ENCODE results near the gene MYO9B.

Gene MYO9B, protein sequence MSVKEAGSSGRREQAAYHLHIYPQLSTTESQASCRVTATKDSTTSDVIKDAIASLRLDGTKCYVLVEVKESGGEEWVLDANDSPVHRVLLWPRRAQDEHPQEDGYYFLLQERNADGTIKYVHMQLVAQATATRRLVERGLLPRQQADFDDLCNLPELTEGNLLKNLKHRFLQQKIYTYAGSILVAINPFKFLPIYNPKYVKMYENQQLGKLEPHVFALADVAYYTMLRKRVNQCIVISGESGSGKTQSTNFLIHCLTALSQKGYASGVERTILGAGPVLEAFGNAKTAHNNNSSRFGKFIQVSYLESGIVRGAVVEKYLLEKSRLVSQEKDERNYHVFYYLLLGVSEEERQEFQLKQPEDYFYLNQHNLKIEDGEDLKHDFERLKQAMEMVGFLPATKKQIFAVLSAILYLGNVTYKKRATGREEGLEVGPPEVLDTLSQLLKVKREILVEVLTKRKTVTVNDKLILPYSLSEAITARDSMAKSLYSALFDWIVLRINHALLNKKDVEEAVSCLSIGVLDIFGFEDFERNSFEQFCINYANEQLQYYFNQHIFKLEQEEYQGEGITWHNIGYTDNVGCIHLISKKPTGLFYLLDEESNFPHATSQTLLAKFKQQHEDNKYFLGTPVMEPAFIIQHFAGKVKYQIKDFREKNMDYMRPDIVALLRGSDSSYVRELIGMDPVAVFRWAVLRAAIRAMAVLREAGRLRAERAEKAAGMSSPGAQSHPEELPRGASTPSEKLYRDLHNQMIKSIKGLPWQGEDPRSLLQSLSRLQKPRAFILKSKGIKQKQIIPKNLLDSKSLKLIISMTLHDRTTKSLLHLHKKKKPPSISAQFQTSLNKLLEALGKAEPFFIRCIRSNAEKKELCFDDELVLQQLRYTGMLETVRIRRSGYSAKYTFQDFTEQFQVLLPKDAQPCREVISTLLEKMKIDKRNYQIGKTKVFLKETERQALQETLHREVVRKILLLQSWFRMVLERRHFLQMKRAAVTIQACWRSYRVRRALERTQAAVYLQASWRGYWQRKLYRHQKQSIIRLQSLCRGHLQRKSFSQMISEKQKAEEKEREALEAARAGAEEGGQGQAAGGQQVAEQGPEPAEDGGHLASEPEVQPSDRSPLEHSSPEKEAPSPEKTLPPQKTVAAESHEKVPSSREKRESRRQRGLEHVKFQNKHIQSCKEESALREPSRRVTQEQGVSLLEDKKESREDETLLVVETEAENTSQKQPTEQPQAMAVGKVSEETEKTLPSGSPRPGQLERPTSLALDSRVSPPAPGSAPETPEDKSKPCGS (N-terminal part only)

DNA sequence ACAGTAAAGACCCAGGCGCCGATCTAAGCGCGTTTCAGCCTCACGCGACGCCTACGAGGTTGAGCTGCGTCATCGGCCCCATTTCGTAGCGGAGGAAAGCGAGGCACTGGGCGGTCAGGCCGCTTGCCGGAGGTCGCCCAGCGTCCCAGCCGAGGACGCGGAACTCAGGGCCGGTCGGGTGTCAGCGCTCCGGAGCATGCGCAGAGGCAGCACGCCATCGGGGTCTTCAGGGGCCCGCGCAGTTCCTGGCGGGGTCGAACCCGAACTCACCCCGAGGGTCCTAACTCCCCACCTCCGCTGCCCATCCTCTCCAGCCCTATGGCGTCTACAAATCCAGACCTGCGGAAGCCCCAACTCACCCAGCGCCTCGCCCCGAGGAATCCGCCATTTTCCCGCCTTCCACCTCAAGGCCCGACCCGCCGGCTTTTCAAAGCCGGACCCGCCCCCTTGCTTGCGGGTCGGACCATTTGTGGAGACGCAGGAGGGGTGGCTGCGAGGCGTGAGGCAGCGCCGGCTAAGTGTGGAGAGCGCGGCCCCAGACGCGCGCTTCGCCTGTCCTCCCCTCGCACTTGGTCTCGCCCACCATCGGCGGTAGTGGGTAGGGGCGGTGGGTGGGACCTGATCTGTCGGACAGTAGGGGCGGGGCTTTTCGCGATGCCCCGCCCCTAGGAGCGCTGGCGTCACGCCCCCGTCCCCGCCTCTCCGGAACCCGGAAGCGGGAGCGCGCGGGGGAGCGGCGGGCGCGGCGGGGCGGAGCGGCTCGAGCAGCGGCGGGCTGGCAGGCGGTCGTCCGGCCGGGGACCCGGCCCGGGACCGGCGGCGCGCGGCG, at the start of gene MYO9B, which contains the start of gene HAUS8:
Gene MYO9B, plus strand, starts transcription at position 743 of the 829 bp plus-strand sequence. CDS start 25,941 bp downstream, outside the sequence.
Gene HAUS8, minus strand, starts transcription at position 418 of the 829 bp plus-strand sequence. Its CDS starts 30 bp downstream, at position 388.
- ATAC-seq = peak; percentile 84
- peaks cover 26% of the 10 kb centered on the region for H3K36me3 Mint-ChIP-seq (ENCODE audit: low read depth)
- no peaks in the 10 kb centered on the region for H3K27me3 Mint-ChIP-seq
- H3K9me3 Mint-ChIP-seq = no peaks in the 10 kb centered on the region
- H3K4me3 Mint-ChIP-seq = peak within 1 kb of the TSS; percentile 99
- DNase-seq = peak; percentile 99
- peaks cover 62% of the 10 kb centered on the region for H3K4me1 Mint-ChIP-seq
- peak within 1 kb of the TSS; percentile 97 for H3K27ac Mint-ChIP-seq

DNA sequence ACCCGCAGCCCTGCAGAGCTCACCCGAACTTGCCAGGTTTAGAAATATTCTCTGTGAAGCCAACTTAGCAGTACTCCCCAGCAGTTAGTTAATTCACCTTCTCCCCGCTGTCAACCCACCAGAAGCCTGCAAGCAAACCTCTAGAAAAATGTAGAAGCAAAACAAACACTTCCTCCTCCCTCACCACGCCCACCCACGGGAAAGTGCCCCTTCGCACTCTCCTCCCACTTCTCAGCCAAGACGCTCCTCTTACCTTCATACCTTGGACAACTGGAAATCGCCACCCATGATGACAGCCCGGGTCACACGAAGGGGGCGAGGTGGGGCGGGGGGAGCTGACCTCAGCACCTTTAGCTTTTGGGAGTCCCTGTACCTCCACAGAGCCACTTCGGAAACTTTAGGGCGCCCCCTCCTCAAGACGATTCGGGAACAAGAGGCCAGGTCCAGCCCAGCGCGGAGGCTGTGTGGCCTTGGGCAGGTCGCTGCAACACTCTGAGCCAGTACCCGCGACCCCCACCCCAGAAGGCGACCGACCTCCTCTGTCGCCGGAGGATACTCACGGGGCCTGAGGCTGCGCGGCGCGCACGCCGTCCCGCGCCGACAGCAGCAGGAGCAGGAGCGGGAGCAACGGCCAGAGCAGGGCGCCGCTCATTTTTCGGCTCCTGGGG, 49.5 kb upstream of the MYO9B start:
- Mint-ChIP-seq H3K4me1 (peaks cover 5% of the 10 kb centered on the region), H3K4me3 (peak overlapping the region; percentile 47), H3K9me3 (peaks cover 16% of the 10 kb centered on the region), H3K27me3 (peaks cover 26% of the 10 kb centered on the region), H3K27ac (no peak overlapping the region), H3K36me3 (ENCODE audit: low read depth) (peaks cover 4% of the 10 kb centered on the region)
- no peak for DNase-seq
- ATAC-seq = no peak

DNA sequence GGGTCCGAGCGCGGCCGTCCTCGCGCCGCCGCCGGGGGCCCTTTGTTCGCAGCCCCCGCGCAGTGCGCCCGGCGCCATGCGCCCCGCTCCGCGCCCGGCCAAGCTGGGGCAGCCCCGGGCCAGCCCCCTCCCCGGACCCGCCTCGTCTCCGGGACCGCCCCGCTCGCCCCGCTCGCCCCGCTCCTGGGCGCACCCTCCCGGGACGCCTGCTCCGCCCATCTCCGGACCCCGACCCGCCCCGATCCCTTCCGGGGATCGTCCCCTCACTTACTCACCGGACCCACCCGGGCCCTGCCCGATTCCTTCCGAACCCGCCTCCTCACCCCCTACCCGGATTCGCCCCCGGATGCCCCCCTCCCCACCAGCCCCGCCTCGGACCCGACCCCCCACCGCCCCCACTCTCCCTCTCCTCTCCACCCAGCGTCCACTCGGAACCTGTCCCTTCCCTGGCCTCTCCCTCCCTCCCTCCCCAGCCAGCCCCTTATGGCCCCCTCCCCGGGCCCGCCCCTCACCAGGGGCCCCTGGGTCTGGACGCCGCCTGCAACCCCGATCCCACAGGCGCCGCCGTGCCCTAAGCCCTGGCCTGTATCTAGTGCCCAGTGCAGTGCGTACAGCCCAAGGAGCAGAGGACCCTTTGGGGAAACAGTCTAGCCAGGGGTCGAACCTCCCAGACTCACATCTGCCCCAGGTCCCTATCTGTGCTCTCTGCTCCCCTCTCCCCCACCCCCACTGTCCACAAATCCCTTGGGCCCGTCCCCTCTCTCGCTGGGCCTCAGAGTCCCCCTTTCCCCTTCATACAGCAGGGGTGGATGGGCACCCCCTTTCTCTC, 48.7 kb upstream of the MYO9B start, which contains the start of gene CPAMD8:
Gene CPAMD8, minus strand, starts transcription at position 105 of the 829 bp plus-strand sequence. CDS start 168 bp downstream, outside the sequence.
- Mint-ChIP-seq H3K9me3 (peaks cover 16% of the 10 kb centered on the region), H3K27ac (no peak within 1 kb of the TSS), H3K4me3 (peak within 1 kb of the TSS; percentile 47), H3K27me3 (peaks cover 26% of the 10 kb centered on the region), H3K4me1 (peaks cover 5% of the 10 kb centered on the region), H3K36me3 (ENCODE audit: low read depth) (peaks cover 4% of the 10 kb centered on the region)
- ATAC-seq = no peak
- DNase-seq = no peak

DNA sequence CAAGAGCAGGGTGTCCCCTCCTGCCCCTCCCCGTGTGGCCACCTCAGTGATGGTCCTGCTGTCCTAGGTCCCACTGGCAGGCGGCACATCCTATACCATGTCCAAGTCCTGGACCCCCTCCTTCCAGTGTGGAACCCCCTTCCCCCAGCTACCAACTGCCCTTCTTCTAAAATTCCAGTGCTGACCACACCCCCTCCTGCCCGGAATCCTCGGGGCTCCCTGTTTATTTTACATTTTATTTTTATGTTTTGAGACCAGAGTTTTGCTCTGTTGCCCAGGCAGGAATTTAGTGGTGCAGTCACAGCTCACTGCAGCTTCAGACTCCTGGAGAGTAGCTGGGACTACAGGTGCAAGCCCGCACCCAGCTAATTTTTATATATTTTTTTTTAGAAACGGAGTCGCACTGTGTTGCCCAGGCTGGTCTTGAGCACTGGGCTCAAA, 48.0 kb upstream of the MYO9B start:
- Mint-ChIP-seq H3K4me1 (peaks cover 5% of the 10 kb centered on the region), H3K27ac (no peak overlapping the region), H3K27me3 (peaks cover 30% of the 10 kb centered on the region), H3K9me3 (peaks cover 16% of the 10 kb centered on the region), H3K4me3 (no peak overlapping the region), H3K36me3 (ENCODE audit: low read depth) (peaks cover 4% of the 10 kb centered on the region)
- no peak for ATAC-seq
- DNase-seq = no peak

DNA sequence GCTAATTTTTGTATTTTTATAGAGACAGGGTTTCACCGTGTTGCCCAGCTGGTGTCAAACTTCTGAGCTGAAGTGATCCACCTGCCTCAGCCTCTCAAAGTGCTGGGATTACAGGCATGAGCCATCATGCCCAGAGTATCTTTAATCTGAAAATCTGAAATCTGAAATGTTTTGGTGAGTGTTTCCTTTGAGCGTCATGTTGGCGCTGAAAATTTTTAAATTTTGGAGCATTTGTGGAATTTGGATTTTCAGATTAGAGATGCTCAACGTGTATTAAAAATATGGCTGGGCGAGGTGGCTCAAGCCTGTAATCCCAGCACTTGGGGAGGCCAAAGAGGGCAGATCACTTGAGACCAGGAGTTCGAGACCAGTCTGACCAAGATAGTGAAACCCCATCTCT, 43.8 kb upstream of the MYO9B start:
- ATAC-seq (no peak), DNase-seq (no peak)
- H3K4me3 Mint-ChIP-seq = no peak overlapping the region
- H3K9me3 Mint-ChIP-seq = no peaks in the 10 kb centered on the region
- H3K27me3 Mint-ChIP-seq = peaks cover 24% of the 10 kb centered on the region
- no peaks in the 10 kb centered on the region for H3K4me1 Mint-ChIP-seq
- no peaks in the 10 kb centered on the region for H3K36me3 Mint-ChIP-seq (ENCODE audit: low read depth)
- H3K27ac Mint-ChIP-seq = no peak overlapping the region

DNA sequence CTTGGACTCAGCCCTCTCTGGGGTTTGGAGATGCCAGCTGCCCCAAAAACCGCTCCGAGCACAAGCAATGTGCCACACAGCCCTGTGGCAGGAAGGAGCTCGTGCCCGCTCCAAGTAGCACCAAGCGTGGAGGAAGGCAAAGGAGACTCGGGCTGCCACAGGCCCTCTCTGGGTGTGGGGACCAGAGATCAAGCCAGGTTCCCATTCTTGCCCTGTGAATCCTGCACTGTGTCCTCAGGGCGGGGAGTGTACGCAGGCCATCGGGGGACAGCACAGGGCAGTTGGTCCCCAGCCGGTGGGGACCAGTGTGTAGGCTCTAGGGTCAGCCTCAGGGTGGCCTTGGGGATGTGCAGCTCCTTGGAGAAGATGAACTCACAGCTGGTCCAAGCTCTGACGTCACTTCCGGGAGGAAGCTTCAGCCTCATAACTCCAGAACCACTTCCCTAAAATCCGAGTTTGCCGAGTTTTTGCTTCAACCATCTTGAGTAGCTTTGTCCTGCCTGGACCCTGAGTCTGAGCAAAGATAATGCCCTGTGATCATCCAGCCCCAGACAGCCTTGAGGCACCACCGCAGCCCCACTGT, 39.6 kb upstream of the MYO9B start:
- DNase-seq = no peak
- Mint-ChIP-seq H3K27ac (no peak overlapping the region), H3K36me3 (ENCODE audit: low read depth) (no peaks in the 10 kb centered on the region), H3K4me3 (no peak overlapping the region), H3K27me3 (peaks cover 16% of the 10 kb centered on the region), H3K4me1 (no peaks in the 10 kb centered on the region), H3K9me3 (no peaks in the 10 kb centered on the region)
- no peak for ATAC-seq

DNA sequence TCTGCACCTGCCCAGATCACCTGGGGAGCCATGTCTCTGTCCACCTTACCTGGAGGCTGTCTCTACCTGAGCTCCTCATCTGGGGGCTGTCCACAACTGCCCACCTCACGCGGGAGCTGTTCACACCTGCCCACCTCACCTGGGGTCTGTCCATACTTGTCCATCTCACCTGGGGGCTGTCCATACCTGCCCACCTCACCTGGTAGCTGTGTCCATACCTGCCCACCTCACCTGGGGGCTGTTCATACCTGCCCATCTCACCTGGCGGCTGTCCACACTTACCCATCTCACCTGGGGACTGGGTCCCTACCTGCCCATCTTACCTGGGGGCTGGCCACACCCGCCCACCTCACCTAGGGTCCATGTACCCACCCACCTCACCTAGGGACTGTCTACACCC, 38.9 kb upstream of the MYO9B start:
- DNase-seq (no peak), ATAC-seq (no peak)
- Mint-ChIP-seq H3K9me3 (no peaks in the 10 kb centered on the region), H3K4me1 (no peaks in the 10 kb centered on the region), H3K27ac (no peak overlapping the region), H3K36me3 (ENCODE audit: low read depth) (no peaks in the 10 kb centered on the region), H3K27me3 (peaks cover 17% of the 10 kb centered on the region), H3K4me3 (no peak overlapping the region)

DNA sequence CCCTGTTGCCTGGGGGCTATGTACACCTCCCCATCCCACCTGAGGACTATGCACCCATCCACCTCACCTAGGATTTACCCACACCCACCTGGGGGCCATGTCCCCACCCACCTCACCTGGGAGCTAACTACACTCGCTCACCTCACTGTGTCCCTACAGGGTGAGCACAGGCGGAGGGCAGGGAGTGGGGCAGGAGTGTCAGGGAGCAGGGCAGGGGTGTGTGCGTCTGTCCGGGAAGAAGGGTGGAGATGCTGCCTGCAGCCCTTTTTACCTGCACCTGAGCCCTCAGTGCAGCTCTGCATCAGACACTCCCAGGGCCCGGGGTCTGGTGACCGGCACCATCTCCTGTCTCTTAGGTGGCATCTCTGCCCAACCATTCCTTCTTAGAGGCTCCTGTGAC, 38.4 kb upstream of the MYO9B start:
- H3K9me3 Mint-ChIP-seq = no peaks in the 10 kb centered on the region
- ATAC-seq (no peak), DNase-seq (no peak)
- no peaks in the 10 kb centered on the region for H3K36me3 Mint-ChIP-seq (ENCODE audit: low read depth)
- no peaks in the 10 kb centered on the region for H3K4me1 Mint-ChIP-seq
- peaks cover 20% of the 10 kb centered on the region for H3K27me3 Mint-ChIP-seq
- no peak overlapping the region for H3K4me3 Mint-ChIP-seq
- H3K27ac Mint-ChIP-seq = no peak overlapping the region

DNA sequence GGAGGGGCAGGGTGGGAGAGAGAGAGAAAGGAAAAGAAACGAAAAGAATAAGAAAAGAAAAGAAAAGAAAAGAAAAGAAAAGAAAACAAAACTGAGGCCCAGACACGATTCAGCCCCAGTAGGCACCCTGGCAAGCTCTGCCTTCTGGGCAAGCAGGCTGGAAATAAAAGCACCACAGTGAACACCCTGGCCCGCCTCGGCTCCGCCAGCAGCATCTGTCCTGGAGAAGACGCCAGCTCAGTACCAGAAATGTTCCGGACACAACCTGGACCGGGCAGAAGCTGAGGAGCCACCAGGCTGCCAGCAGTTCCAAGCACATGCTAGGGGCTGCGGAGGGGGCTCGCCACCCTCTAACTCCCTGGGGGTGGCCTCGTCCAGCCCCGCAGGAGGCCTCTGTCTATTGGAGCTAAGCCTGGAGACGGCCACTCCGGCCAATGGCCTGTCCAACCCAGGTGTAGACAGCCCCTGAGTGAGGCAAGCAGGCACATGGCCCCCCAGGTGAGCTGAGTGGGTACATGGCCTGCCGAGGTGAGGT, 37.5 kb upstream of the MYO9B start:
- no peak for ATAC-seq
- Mint-ChIP-seq H3K4me1 (no peaks in the 10 kb centered on the region), H3K9me3 (no peaks in the 10 kb centered on the region), H3K27me3 (peaks cover 15% of the 10 kb centered on the region), H3K36me3 (ENCODE audit: low read depth) (no peaks in the 10 kb centered on the region), H3K27ac (no peak overlapping the region), H3K4me3 (no peak overlapping the region)
- DNase-seq = no peak

DNA sequence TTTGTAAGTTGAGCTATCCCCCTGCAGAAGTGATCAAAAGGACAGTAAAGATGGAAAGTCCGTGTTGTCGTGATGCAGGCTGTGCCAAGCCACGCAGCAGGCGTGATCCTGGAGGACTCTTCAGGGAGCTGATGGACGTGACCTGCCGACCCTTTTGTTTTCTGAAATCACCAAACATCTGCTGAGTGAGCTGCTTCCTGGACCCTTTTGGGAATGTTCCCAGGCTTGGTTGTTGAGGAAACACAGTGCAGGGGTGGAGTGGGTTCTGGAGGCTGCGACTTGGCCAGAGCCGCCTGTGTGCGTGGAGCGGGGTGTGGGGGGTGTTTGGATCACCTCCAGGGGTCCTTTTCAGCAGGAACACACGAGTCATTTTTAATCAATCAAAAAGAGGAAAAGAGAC, 33.6 kb upstream of the MYO9B start:
- Mint-ChIP-seq H3K9me3 (no peaks in the 10 kb centered on the region), H3K4me3 (no peak overlapping the region), H3K36me3 (ENCODE audit: low read depth) (no peaks in the 10 kb centered on the region), H3K27ac (no peak overlapping the region), H3K27me3 (peaks cover 15% of the 10 kb centered on the region), H3K4me1 (no peaks in the 10 kb centered on the region)
- ATAC-seq (no peak), DNase-seq (no peak)

DNA sequence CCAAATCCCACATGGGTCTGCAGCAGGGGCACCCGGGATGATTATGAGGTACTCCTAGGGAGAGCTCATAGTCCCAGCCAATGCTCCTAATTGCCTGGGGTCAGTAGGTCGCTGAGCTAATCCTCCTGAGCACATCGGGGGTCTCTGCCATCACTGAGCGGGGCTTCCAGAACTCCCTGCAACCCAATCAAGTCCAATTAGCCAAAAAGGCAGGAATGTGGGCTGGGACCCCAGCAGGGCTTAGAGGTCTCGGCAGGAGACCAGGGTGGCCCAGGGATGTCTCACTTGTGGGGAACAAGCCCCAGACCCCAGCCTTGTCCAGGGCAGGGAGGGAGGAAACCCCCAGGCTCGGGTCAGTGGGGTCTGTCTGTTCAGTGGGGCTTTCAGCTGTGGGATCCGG, 31.8 kb upstream of the MYO9B start:
- no peak for ATAC-seq

DNA sequence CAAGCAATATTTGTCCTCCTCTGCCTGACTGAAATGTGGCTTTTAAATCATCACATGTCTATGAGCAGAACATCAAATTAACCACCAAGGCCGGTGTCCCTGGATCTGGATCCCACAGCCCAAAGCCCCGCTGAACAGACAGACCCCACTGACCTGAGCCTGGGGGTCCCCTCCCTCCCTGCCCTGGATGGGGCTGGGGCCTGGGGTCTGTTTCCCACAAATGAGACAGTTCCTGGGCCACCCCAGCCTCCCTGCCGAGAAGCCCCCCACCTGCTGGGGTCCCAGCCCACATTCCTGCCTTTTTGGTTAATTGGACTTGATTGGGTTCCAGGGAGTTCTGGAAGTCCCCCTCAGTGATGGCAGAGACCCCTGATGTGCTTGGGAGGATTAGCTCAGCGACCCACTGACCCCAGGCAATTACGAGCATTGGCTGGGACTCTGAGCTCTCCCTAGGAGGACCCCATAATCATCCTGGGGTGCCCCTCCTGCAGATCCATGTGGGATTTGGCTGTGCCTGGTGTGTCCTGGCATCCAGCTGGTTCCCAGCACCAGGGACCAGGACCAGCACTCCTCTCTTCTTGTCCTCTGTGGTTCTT, 29.6 kb upstream of the MYO9B start:
- Mint-ChIP-seq H3K4me1 (no peaks in the 10 kb centered on the region), H3K36me3 (ENCODE audit: low read depth) (peaks cover 4% of the 10 kb centered on the region), H3K9me3 (no peaks in the 10 kb centered on the region), H3K27ac (no peak overlapping the region), H3K4me3 (no peak overlapping the region), H3K27me3 (peaks cover 4% of the 10 kb centered on the region)
- DNase-seq = no peak
- ATAC-seq = no peak

More for the DNA sequence above, 31.8 kb upstream of the MYO9B start:
- Mint-ChIP-seq H3K4me1 (no peaks in the 10 kb centered on the region), H3K4me3 (no peak overlapping the region), H3K9me3 (no peaks in the 10 kb centered on the region), H3K36me3 (ENCODE audit: low read depth) (no peaks in the 10 kb centered on the region), H3K27me3 (peaks cover 10% of the 10 kb centered on the region), H3K27ac (no peak overlapping the region)
- DNase-seq = no peak
